ENCODE results near the gene ARSG.
A peak's percentile ranks its signal among the peaks of the same experiment; 100 is the strongest.

ARSG gene

DNA sequence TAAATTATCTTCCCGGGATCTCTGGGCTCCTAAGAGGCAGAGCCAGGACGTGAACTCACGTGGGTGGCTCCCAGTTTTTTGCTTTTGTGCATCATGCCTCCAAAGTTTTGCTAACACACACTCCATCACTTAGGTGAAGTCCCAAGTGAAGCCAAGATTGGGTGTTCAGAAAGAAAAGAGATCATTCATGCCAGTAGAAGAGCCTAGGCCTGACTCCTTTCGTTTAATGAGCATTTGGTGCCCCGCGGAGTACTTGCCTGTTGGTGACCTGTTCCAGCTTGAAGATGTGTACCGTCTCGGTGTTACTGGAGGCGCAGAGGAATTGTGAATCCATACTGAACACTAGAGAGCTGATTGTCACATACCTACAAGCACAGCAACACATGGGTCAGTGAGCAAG, 141.9 kb downstream of the ARSG start:
- no peak for DNase-seq

DNA sequence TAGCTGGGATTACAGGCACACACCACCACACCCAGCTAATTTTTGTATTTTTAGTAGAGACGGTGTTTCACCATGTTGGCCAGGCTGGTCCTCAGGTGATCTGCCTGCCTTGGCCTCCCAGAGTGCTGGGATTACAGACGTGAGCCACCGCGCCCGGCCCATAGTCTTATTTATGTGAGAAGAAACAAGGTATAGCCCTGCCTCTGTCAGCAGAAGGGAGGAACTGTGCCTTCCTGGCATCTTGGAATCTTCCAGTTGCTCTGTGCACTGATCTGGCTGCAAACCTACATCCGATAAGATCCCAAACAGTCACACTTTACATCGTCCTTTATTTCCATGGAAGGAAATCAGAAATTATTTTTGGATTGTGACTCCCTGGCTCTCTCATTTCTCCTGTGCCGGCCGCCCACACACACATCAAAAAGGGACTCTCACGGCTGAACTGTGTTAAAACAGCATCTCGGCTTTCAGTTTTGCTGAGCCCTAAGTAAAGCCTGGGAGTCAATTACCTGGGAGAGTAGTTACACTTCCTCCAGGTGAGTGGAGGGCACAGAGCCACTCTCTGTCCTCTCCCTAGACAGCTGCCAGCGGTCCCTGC, 142.7 kb downstream of the ARSG start:
- no peak for DNase-seq

DNA sequence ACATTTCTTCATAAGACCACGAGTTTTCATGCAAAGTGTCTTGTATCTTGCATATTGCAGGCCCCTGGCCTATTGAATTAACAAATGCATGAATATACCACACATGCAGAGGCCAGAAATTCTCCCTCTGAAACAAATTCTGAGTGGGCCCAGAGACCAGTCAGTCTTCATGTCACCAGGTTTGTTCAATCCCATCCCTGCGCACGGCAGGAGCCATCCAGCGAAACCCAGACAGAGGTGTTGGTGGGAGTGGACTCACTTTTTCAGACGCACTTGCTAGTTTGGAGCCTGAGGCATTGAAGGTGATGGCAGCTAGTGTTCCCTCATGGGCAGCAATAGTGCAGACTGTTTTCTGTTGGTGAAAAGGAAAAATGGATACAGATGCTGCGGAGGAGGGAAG, 144.1 kb downstream of the ARSG start:
- no peak for DNase-seq

DNA sequence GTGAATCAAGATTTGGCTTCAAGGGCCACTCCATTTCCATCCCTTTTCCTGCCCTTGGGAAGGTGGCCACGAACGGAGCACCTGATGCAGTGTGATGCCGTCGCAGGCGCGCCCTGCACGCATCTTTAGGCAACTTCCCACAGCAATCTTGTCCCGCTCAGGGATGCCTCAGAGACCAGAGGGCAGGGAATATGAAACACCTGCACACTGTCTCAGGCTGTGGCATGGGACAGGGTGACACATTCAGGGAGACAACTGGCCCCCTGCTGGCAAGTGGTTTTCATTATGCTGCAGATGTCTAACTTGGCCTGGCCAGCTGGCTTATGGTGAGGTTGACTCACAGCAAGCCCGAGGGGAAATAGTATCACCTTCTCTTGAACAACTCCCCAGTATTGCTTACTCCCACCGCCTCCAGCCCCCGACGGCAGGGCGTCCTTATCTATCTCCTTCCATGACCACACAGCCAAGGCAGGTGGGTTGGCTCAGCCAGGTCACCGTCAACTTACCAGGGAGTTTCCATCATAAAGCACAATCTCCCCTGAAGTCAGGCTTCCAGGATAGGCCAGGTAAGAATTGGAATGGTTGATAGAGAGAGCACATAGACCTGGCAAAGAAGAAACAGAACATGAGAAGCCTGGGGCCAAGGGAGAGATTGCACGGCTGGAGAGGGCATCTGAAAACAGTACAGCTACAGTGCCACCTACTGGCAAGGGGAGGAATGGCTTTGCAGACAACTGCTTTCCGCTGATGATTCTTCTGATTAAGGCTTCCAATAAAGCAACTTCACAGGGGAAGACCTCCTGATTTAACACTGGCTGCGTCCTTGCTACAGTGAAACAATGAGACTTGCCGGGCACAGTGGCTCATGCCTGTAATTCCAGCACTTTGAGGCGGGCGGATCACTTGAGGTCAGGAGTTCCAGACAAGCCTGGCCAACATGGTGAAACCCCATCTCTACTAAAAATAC, 144.9 kb downstream of the ARSG start:
- DNase-seq: peak; percentile 72

DNA sequence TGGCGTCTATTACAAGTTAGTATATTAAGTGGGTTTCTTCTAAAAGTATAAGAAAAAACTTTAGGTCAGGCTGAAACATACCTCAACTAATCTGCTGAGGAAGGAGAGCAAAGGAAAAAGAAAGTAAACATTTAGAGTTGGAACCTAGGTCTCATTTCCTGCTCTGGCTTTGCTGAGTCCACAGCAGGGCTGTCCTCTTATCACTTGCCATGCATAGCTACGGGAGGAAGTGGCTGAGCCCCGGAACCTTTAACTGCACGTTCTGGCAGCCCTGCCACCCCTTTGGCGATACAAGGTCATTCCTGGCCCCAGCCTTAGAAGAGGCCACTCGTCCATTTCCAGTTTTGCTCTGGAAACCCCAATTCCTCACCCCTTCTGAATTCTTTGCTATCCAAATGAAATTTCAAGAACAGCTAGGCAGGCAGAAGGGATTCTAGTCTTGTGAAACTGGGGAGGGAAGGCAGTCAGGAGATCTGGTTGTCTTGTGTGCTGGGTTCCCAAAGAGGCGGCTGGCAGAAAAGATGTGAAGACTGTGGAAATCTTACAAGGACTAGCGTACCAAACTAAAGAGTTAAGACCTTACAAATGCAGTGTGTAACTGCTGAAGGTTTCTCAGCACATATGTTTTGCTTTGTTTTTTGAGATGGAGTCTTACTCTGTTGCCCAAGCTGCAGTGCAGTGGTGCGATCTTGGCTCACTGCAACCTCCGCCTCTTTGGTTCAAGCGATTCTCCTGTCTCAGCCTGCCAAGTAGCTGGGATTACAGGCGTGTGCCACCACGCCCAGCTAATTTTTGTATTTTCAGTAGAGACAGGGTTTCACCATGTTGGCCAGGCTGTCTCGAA, 146.9 kb downstream of the ARSG start:
- peak; percentile 11 for DNase-seq

DNA sequence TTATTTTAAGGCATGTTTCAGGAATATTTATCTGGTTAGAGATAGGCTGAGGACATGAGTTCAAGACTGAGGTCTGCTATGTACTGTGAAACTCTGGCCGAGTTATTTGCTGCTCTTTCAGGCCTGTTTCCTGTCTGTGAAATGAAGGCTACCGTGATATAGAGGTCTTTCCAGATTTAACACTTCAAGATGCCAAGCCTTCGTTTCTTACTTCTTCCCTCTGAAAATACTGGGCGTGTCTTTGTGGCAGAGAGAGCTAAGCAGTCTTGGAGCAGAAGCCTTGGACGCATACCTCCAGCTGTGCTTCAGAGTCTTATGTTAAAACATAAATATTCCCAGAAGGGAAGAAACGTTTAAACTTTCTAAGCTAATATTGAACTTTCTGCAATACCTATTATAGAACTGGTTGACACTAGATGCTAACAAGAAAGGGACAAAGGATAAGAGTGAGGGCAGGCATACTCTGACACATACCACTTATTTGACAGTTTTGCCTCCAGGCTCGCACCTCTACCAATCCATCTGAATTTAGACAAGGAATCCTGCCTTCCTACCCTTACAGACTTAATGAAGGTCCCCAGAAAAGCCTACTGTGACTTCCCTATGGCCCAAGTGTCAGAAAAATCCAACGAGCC, 148.5 kb downstream of the ARSG start:
- no peak for DNase-seq

DNA sequence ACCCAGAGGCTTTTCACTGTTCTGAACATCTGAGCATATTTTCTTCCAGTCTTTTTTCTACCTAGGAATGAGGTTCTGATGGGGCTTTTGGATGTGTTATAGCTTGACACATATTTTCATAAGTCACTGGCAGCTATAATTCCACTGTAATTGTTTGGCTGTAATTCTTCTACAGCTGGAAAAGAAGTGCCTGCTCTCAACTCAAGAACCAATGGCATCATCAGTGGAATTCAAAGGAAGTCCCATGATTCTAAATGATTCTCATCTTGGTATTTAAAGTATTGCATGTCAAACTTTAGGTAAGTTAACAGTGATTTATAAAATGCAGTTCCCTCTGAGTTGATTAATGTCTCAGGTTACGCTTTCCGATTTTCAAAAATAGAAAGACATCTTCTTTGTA, 149.2 kb downstream of the ARSG start:
- DNase-seq: no peak

DNA sequence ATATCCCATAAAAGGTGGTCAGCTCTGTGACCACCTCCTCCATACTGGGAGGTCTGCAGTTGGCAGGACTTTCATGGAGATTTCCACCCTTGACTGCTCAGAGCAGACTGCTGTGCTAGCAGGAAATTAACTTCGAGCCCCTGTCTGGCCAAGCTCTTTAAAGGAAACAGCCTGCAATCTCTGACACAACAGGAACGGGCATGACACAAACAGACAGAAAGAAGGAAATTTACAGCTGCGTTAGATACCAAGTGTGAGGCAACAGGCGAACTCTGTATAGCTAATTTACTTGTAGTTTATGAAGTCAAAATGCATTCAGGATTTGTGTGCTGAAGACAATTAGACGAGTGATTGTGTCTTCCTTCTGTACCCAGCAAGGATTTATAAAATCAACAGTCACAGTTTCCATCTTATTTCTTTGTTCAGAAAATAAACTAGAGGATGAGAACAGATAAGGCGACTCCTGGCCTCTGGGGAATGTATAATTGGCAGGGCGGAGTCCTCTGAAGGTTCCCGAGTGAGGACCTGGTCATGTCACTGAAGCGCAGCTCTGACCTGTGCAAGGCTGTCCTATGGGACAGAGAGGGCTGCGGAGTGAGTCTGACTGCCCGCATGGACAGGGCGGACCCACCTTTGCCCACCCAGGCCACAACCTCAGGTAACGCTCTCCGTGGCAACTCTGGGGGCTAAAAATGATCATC, 149.9 kb downstream of the ARSG start:
- no peak for DNase-seq

DNA sequence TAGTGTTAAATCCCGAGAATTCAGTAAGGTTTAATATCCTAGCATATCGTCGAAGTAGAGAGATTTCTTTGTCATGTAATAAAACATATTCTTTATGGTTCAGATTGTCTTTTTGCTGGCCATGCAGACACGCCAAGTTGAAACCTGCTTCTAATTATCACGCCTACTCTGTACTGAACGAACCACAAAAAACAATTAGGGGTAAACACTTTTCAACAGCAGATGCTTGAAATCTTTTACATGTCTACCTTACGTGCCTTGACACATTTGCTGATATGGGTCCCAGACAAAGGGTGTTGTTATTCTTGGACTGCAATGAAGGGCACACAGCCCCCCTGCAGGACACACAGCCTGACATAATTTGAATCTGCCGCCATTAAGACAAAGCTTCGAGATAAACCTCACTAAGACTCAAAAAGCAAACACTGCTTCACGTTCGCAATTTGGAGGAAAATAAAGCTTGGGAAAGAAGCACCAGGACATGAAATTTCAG, 152.7 kb downstream of the ARSG start:
- no peak for DNase-seq

DNA sequence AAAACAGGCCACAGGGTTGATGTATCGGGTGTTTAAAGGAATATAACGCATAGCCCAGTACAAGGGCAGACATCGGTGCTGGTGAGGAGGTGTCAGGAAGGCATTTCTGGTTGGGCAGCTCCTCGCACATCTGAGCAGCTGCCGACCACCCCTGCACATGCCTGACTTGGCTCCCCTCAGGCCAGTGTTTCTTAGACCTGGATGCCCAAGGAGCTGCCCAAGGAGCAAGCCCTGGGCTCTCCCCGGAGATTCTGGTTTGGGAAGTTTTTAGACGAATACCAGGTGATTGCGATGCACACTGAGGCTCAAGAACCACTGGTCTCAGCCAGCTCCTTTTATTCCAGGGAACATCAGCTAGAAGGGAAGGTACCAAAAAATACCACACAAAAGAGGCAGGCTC, 154.4 kb downstream of the ARSG start:
- DNase-seq: no peak

DNA sequence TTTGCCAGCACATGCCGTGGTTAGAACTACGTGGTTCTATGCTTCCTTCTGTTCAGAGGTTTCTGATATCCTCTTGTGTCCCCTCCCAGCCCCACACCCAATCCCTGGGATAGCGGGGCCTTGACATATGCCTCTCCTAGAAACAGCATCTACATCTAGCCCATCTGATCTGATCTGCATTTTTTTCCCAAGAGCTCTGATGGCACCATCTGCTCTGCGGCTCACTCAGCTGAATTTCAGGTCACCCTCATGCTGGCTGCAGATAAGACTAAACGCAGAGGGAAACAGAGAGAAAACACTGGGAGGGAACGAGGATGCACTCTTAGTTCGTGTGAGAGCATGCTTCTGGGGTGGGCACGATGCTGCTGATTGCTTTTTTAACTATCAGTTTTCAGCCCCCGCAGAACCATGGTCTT, 155.3 kb downstream of the ARSG start:
- no peak for DNase-seq

DNA sequence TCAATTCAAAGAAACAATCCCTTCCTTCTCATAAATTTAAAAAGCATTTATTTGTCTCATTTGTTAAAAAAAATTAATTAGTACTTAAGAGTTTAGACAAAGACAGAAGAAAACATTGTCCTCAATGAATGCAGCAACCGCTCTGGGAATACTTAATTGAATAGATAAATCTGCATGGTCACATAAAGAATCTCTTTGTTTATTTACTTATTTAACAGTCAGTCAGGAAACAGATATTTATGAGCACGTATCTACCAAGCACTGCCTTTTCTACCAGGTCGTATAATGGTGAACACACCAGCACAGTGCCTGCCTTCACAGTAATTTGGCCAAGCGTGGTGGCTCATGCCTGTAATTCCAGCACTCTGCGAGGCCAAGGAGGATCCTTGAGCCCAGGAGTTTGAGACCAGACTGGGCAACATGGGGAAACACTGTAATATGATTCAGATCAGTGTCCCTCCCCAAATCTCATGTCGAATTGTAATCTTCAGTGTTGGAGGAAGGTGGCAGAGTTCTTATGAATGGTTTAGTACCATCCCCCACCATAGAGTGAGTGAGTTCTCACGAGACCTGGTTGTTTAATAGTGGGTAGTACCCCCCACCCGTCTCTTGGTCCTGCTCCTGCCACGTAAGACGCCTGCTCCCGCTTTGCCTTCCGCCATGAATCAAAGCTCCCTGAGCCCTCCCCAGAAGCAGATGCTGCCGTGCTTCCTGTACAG, 157.9 kb downstream of the ARSG start:
- DNase-seq: no peak

DNA sequence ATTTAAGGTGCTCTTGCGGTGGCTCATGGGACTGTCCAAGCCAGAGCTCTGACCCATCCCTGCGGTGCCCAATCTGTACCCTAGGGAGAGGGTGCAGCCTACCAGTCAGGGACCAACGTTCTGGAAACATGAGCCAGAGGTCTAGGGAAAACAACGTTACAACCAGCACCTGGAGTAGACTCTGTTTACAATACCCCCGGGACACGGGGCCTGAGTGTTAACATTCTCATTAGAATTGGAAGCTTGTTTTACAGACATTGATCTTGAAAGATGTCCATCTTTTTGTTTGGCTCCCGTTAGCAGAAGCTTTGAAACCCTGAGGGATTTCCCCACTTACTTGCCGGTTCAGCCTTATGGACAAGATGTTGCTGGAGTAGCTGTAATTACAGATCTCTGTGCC, 159.1 kb downstream of the ARSG start:
- DNase-seq: no peak

DNA sequence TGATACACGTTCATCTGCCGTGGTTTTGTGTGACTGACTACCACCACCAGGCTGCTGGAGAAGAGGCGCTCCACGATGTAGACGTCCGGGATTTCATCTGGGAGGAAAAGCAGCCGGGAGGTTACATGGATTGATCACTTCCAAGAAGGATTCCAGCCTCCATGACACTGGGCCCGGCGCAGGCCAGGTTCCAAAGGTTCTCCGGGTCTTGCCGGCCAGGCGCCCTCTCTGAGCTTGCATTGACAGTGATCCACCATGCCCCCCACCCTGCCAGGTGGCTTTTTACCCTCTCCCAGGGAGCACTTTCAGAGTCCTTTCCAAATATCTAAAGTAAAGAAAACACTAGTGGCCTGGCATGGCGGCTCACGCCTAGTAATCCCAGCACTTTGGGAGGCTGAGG, 159.5 kb downstream of the ARSG start:
- no peak for DNase-seq

DNA sequence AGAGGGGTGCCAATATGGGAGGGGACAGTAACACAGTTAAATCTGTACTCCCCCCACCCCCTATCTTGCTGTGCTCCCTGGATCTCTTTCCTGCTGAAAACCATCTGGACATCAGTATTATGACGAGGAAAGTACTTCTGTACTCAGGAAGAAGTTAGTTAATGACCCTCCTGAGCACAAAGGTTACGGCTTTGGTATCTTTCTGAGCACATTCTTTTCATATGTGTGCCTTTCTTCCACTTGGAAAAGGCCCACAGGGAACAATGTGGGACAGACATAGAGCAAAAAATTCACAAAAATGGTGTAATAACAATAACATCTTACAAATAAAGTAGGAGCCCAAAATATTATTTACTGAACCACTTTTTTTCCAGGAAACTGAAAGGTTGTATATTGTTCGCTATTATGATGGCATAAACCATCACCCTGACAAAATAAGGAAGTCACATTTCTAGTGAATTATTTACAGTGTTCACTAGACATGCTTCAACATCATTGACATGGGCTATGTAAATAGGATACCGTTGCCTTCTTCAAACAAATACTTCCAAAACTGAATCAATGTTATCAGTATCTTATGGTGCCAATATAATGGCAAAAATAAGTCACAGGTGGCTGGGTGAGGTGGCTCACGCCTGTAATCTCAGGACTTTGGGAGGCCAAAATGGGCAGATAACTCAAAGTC, 160.5 kb downstream of the ARSG start:
- DNase-seq: no peak

DNA sequence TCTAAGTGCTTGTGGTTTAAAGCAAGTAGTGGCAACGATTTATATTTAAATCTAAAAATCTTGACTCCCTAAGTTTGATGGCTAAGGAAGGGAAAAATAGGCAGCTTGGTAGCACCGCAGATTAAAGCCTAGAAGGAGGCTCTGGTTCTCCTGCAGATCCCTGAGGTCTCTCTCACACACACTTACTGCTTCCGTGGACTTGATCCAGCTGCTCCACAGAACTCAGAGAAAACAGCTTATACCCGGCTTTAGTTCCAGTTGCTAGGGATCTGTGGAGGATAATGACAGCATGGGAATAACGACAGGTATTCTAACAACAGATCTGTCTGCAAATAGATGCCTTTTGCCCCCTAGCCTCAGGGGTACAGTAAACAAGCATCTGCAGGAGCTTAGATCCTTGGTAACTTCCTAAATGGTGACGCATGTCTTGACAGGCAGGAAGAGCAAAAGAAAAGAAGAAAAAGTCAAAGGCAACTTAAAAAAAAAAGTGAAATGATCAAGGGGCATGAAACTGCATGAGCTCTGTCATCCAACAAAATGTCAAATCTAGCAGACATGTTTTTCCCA, 161.5 kb downstream of the ARSG start:
- DNase-seq: no peak

DNA sequence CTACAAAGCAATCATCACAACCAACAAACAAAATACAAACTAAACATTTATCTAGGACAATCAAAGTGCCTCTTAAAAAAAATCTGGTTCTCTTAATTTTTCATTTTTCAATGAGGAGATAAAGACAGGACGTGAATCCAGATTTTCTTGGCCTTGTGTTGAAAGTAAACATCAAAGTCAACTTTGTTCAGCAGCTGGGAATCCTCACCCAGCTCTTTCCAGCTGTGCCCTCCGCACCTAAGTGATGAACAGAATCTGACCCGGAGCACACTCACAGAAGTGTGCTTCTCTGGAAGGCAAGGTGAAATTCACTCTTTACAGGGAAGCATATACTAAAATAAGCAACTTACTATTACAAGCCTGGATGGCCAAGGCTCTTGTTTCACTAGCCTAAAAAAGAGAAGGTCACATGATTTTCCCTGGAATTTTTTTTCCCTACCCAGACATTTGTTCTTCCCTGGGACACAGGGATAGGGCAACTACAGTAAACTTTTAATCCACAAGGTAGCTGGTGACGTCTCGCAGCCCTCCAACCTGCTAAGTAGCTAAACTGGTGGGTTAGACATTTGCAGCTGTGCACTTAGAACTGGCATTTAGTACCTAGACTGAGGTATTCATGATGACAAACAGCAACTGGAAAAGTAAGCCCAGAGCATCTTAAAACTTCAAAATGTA, 162.8 kb downstream of the ARSG start:
- no peak for DNase-seq

DNA sequence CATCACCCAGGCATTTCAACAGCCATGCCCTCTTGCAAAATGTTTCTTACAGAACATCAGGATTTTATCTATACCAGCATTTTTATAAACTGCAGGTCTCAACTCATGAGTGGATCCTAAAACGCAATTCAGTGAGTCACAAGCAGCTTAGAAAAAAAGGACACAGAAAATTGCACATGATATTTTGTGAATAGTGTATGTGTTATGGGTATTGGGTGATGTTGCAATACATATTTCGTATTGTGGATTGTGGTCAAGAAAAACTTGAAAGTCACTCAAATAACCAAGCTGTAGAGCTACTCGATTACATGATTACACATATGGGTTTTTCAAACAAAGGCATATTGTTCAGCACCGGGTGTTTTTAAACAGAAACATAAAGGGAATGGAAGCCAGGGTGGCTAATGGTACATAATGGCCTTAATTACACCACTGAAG, 164.6 kb downstream of the ARSG start:
- no peak for DNase-seq

DNA sequence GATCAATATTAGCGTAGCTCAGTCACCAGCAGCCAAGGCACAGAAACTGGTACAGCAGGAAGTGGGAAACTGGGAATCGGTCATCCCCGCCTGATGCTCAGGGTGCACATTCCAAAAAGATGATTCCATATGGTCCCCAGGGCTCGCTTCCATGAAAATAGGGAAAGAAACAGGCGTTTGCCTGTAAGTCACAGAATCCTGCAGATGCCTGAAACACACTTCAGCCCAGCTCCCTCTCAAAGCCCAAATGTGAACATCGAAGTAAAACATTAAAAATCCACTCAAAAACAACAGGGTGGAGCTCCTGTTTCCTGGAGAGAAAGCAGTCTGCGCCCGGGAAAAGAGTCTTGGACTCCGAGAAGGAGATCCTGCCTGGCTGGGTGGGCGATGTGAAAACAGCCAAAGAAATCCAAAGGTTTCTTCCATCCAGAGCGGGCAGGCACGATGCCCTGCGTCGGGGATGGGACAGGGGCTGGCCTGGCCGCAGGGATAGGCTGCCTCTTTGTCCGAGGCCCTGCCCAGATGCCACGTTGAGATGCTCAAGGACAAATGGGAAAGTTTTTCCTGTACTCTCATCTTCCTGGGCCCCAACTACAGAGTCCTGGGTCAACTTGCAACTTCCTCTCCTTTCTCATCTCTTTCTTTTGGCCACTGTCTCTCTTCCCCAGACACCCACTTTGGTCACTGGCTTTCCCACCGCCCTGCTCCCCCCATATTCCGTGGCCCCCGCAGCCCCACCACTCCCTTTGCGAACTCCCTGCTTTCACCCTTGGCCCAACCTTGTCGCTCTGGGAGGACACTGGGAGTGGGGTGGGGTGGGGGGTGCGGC, 165.3 kb downstream of the ARSG start:
- no peak for DNase-seq

Data from stimulated activated naive CD4-positive, alpha-beta T cell treated with Interleukin-2 at 50 U/mL for 16 hours (primary cell).